NCI-H2171 (cell line): Measurements from ENCODE around the gene RMI1.
"Not testable (repeated sequence)": the region's sequence is repeated elsewhere in the genome, so short reads cannot be mapped to it uniquely, and the experiment has no call there.

ENCODE experiments used
- DNase-seq: peaks from one replicate; lab custom pipeline; 2025; lab: John Stamatoyannopoulos, UW

RMI1 gene

DNA sequence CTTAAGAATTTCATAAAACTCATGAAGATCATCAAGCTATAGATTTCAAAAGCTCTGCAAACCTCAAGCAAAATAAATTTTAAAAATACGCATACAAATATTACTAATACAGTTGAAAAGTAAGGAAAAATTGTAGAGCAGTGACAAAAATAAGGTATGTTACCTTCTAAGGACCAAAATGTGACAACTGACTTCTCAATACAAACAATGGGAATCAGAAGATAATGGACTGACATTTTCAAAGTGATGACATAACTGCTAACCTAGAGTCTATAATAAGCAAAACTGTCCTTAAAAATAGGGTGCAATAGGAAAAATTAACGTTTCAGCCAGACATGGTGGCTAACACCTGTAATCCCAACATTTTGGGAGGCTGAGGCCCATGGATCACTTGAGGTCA, 27.1 kb downstream of the RMI1 start:
- no peak for DNase-seq

- no peak for DNase-seq
These were observed 43.5 kb downstream of the RMI1 start for GRCh38 chr9:84024041-84024575.

DNA sequence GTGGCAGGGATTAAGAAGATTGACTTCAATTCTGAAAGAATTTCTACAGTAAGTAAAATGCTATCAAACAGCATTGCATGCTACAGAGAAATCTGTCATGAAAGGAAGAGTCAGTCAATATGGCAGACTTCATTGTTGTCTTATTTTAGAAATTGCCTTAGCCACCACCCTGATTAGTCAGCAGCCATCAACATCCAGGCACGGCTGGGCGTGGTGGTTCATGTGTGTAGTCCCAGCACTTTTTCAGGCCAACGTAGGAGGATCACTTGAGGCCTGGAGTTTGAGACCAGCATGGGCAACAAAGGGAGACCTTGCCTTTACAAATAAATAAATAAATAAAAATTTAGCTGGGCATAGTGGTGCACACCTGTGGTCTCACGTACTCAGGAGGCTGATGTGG, 46.6 kb downstream of the RMI1 start:
- no peak for DNase-seq

DNA sequence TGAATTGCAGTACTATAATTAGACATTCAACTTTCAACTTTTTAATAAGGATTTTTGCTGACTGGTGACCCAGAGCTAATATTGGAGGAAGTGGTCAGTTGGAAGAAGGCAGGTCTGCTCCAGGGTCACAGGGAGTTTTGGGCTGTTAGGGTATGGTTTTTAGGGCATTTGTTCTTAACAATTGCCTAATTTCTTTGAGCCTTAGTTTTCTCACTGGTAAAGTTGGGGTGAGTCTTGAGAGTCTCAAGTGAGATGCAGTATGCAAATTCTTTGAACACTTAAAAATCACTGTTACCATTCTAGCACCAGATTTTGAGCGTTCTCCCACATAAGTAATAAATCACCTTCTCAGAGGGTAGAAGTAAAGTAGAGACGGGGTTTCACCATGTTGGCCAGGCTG, 50.9 kb downstream of the RMI1 start:
- no peak for DNase-seq

DNA sequence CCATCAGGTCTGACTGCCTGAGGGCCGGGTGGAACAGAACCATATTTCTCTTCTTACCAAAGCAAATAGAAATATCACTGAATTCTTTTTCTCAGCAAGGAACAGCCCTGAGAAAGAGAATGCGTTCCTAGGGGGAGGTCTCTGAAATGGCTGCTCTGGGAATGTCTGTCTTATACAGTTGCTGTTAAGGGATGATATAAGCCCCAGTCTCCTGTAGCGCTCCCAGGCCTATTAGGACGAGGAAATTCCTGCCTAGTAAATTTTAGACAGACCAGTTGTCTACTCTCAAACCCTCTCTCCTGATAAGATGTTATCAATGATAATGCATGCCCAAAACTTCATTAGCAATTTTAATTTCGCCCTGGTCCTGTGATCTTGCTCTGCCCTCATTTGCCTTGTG, 61.3 kb downstream of the RMI1 start:
- DNase-seq, result not testable (repeated sequence)

DNA sequence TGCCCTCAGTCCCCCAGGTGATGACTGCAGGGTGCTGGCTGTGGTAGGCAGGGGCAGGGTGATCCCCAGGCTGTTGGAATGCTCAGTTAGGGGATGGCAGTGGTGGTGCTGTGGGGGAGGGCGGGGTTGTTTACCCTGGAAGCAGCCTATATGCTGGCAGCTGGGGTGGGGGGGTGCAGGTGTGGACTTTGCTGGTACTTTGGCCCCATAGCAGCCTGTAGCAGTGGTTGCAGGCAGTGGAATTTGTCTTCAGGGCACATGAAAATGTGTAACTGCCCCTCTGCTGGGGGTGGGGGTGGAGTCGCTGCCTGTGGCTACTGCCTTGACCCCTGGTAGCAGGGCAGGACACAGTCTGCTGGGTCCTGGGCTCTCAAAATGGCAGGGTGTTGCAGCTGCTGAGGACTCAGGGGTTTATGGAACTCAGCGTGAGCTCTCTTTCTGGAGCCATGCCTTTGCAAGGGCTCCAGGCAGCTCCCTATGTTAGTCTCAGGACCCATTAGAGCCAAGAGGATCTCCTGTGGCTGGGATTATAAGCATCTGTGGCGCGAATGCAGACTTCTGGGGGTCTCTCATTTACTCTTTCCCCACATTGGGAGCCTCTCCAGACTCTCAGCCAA, 65.0 kb downstream of the RMI1 start:
- no peak for DNase-seq
